ENCODE results near the gene HYAL1. TPM values are rescaled to one million over a fixed set of nuclear protein-coding genes. Genes with fewer than 3 reads are reported as not detected.

Gene HYAL1
- polyA plus RNA-seq, 2 of the 4 experiments (the other 2 are of a cell fraction): 0.62 to 1.1 TPM

- CTCF ChIA-PET: interaction anchor here (0.5 to 8.1 kb wide), 18 partner anchors 8 to 88 kb away, joined by 3 to 67 read pairs (median 4); partner anchors contain the start of genes GNAT1 and LSMEM2
- POLR2A ChIA-PET: interaction anchor here (0.5 to 2.4 kb wide), 10 partner anchors 10 to 78 kb away, joined by 3 to 10 read pairs (median 4); partner anchors contain the start of genes GNAI2, HYAL3, NAA80 and SEMA3B
- DNase-seq (ENCODE audit: low read depth in 1 of 2, low spot score in 1 of 2) (no peak), FAIRE-seq (no peak), ATAC-seq (peak; percentile 23 to 37)
- H3K27ac ChIP-seq: peak overlapping the region; percentile 94 to 99
- peaks cover 26% of the 10 kb centered on the region for H3K4me1 ChIP-seq
- 69% methylated on average over 9 of the region's 18 CpGs for WGBS (ENCODE audit: missing lambda C conversion rate)
- peak overlapping the region; percentile 85 for H3K4me3 ChIP-seq
- TF ChIP-seq PHF8 (IDR thresholded peaks at IDR 0.05; ENCODE audit: borderline replicate concordance, low read depth) (no peak), CBX2 (IDR thresholded peaks at IDR 0.05; ENCODE audit: borderline replicate concordance, low read depth) (no peak), ELK1 (IDR thresholded peaks at IDR 0.05; ENCODE audit: low read depth, low read length) (no peak), EP300 (IDR thresholded peaks at IDR 0.05) (no peak), RFX5 (IDR thresholded peaks at IDR 0.05) (no peak), ESRRA (IDR thresholded peaks at IDR 0.05; ENCODE audit: borderline replicate concordance, low read length) (no peak), PBX3 (IDR thresholded peaks at IDR 0.05) (no peak)
- no peaks in the 10 kb centered on the region for H3K9me3 ChIP-seq
- peak overlapping the region; percentile 95 for H3K4me2 ChIP-seq
Measured at GRCh38 chr3:50259432-50260026, 43.8 kb downstream of the HYAL1 start.

- peaks cover 21% of the 10 kb centered on the region for H3K4me1 ChIP-seq
- H3K4me2 ChIP-seq: no peak overlapping the region
- H3K27ac ChIP-seq: no peak overlapping the region; a peak in 1 of 6 replicates
- TF ChIP-seq RAD21 (conservative IDR thresholded peaks at IDR 0.05 in 1 of 2, IDR thresholded peaks at IDR 0.05 in 1 of 2) (no peak), EHF (CRISPR knock-in tag; IDR thresholded peaks at IDR 0.05) (no peak), CHD4 (IDR thresholded peaks at IDR 0.05; ENCODE audit: borderline replicate concordance) (no peak), HES2 (IDR thresholded peaks at IDR 0.05) (no peak), E2F6 (IDR thresholded peaks at IDR 0.05; ENCODE audit: borderline replicate concordance, low read depth) (no peak), TP53 (CRISPR knock-in tag; IDR thresholded peaks at IDR 0.05) (no peak), NPAS2 (CRISPR knock-in tag; IDR thresholded peaks at IDR 0.05; ENCODE audit: borderline replicate concordance) (no peak), CEBPB (IDR thresholded peaks at IDR 0.05) (no peak)
- WGBS (ENCODE audit: missing lambda C conversion rate): 88% methylated on average over 15 of the region's 16 CpGs
- POLR2A ChIA-PET: interaction anchor here (1.1 to 2.4 kb wide), 2 partner anchors 12 to 23 kb away, joined by 4 to 9 read pairs; no protein-coding TSS in a partner anchor
- FAIRE-seq (no peak), DNase-seq (ENCODE audit: low read depth in 1 of 2, low spot score in 1 of 2) (no peak), ATAC-seq (no peak)
- no peak overlapping the region for H3K4me3 ChIP-seq
- no peaks in the 10 kb centered on the region for H3K9me3 ChIP-seq
- CTCF ChIA-PET: interaction anchor here (0.5 to 8.1 kb wide), 11 partner anchors 11 to 89 kb away, joined by 3 to 67 read pairs (median 6); partner anchors contain the start of gene GNAT1
Measured at GRCh38 chr3:50258979-50259378, 44.4 kb downstream of the HYAL1 start.

- TF ChIP-seq CHD4 (IDR thresholded peaks at IDR 0.05; ENCODE audit: borderline replicate concordance): no peak
- no peak for TF ChIP-seq ZNF302 (CRISPR knock-in tag; IDR thresholded peaks at IDR 0.05)
- no peak for TF ChIP-seq HDAC2 (IDR thresholded peaks at IDR 0.05)
- no peak for TF ChIP-seq BHLHE40 (IDR thresholded peaks at IDR 0.05; ENCODE audit: low read depth, low read length)
- TF ChIP-seq SMC3 (IDR thresholded peaks at IDR 0.05): no peak
- no peak for TF ChIP-seq JUNB (IDR thresholded peaks at IDR 0.05)
- TF ChIP-seq POLR2AphosphoS2 (conservative IDR thresholded peaks at IDR 0.05; ENCODE audit: low read length): no peak
- no peak for TF ChIP-seq TFCP2L1 (CRISPR knock-in tag; IDR thresholded peaks at IDR 0.05)
- no peak for TF ChIP-seq FOSL2 (IDR thresholded peaks at IDR 0.05)
- no peak for TF ChIP-seq FOSL2 (CRISPR knock-in tag; IDR thresholded peaks at IDR 0.05)
- no peak for TF ChIP-seq JUN (IDR thresholded peaks at IDR 0.05)
- TF ChIP-seq EHF (CRISPR knock-in tag; IDR thresholded peaks at IDR 0.05): no peak
- TF ChIP-seq HOXB13 (CRISPR knock-in tag; IDR thresholded peaks at IDR 0.05; ENCODE audit: low read depth): no peak
- TF ChIP-seq SREBF2 (IDR thresholded peaks at IDR 0.05): no peak
- no peak for TF ChIP-seq NPAS2 (CRISPR knock-in tag; IDR thresholded peaks at IDR 0.05; ENCODE audit: borderline replicate concordance)
- TF ChIP-seq CBX8 (IDR thresholded peaks at IDR 0.05): no peak
- TF ChIP-seq MYC (IDR thresholded peaks at IDR 0.05; ENCODE audit: borderline replicate concordance, low read length): no peak
- TF ChIP-seq CBX2 (IDR thresholded peaks at IDR 0.05; ENCODE audit: borderline replicate concordance, low read depth): no peak
- ChIA-PET POLR2A (interaction anchor here (1.1 to 2.4 kb wide), 2 partner anchors 12 to 23 kb away, joined by 4 to 9 read pairs; no protein-coding TSS in a partner anchor), CTCF (interaction anchor here (0.8 to 8.1 kb wide), 7 partner anchors 10 to 69 kb away, joined by 3 to 67 read pairs (median 22); partner anchors contain the start of gene GNAT1)
- DNase-seq (ENCODE audit: low read depth in 1 of 2, low spot score in 1 of 2): no peak
- Histone ChIP-seq H3K27ac (no peak overlapping the region), H3K4me3 (no peak overlapping the region), H3K4me2 (no peak overlapping the region), H3K4me1 (peaks cover 16% of the 10 kb centered on the region; the same call in 2 of the 3 replicates), H3K9me3 (no peaks in the 10 kb centered on the region)
- FAIRE-seq: no peak
- no peak for ATAC-seq
- 91% methylated on average over 17 of the region's 17 CpGs for WGBS (ENCODE audit: missing lambda C conversion rate)
Measured at GRCh38 chr3:50258029-50258680, 45.2 kb downstream of the HYAL1 start.
